Measurements from ENCODE around the gene RAPGEF4.

GRCh38 chr2:172812158-172812744, 76.6 kb downstream of the RAPGEF4 start:
- TF ChIP-seq CTCF (IDR thresholded peaks at IDR 0.05): no peak
- no peak for TF ChIP-seq POLR2A (IDR thresholded peaks at IDR 0.05; ENCODE audit: low read depth)

All from esophagus muscularis mucosa (tissue), 3 donors.